NT2/D1 (cell line): ENCODE measurements around the gene OSBPL10.

Experiments
- DNase-seq: peaks from one replicate; pipeline ENCODE4 v3.0.0-alpha.2; 2011; ENCODE audit warnings: low read depth, low spot score
- H3K27me3 ChIP-seq: 2 replicates; pipeline ENCODE4 v1.6.0; 2011; ENCODE audit warnings: mild to moderate bottlenecking; ENCODE audit not compliant: insufficient read length, insufficient read depth
- H3K36me3 ChIP-seq: 2 replicates; pipeline ENCODE4 v1.6.1; 2011; ENCODE audit warnings: mild to moderate bottlenecking, low read length, mixed read lengths; ENCODE audit not compliant: insufficient read depth, insufficient read length
- H3K4me1 ChIP-seq: 2 replicates; pipeline ENCODE4 v1.5.1; 2011; ENCODE audit not compliant: insufficient read depth, insufficient read length
- H3K4me3 ChIP-seq: 2 replicates; pipeline ENCODE4 v1.5.1; 2011; ENCODE audit warnings: low read depth; ENCODE audit not compliant: insufficient read length
- H3K9ac ChIP-seq: 2 replicates; pipeline ENCODE4 v1.6.0; 2011; ENCODE audit warnings: low read depth; ENCODE audit not compliant: insufficient read length
- H3K9me3 ChIP-seq: 2 replicates; pipeline ENCODE4 v1.5.1; 2011; ENCODE audit warnings: mild to moderate bottlenecking, low read length; ENCODE audit not compliant: insufficient read depth
- SUZ12 ChIP-seq: IDR thresholded peaks from 2 replicates; pipeline ENCODE4 v1.6.1; 2011; ENCODE audit not compliant: insufficient read length, insufficient read depth; ENCODE audit errors: extremely low read depth
- YY1 ChIP-seq: IDR thresholded peaks from 2 replicates; pipeline ENCODE4 v1.6.1; 2011; ENCODE audit not compliant: insufficient read length, insufficient read depth
- ZNF274 ChIP-seq: IDR thresholded peaks from 2 replicates; pipeline ENCODE4 v1.6.1; 2011; ENCODE audit warnings: mild to moderate bottlenecking, low read depth, low read length

Gene OSBPL10

GRCh38 chr3:31687020-31687802 lies 293.9 kb downstream of the OSBPL10 start:
- peaks cover 24% of the 10 kb centered on the region for H3K36me3 ChIP-seq
- H3K9me3 ChIP-seq, result peaks cover 8% of the 10 kb centered on the region; the same call in 1 of the 2 replicates
- no peaks in the 10 kb centered on the region for H3K27me3 ChIP-seq
- H3K4me1 ChIP-seq, result no peaks in the 10 kb centered on the region
- no peak overlapping the region for H3K9ac ChIP-seq
- H3K4me3 ChIP-seq, result no peak overlapping the region
- TF ChIP-seq YY1, result no peak
- TF ChIP-seq ZNF274, result no peak
- TF ChIP-seq SUZ12, result no peak
- DNase-seq, result no peak

- H3K9ac ChIP-seq, result no peak overlapping the region
- TF ChIP-seq ZNF274 (no peak), YY1 (no peak), SUZ12 (no peak)
- peak; percentile 22 for DNase-seq
- peaks cover 5% of the 10 kb centered on the region for H3K4me1 ChIP-seq
- H3K36me3 ChIP-seq, result peaks cover 25% of the 10 kb centered on the region
- no peaks in the 10 kb centered on the region for H3K27me3 ChIP-seq
- no peak overlapping the region for H3K4me3 ChIP-seq
- H3K9me3 ChIP-seq, result no peaks in the 10 kb centered on the region
Observed at GRCh38 chr3:31680072-31680870, 300.8 kb downstream of the OSBPL10 start.

- peaks cover 13% of the 10 kb centered on the region for H3K36me3 ChIP-seq
- TF ChIP-seq ZNF274 (no peak), SUZ12 (no peak), YY1 (no peak)
- H3K9ac ChIP-seq, result no peak overlapping the region
- H3K9me3 ChIP-seq, result no peaks in the 10 kb centered on the region
- DNase-seq, result no peak
- H3K4me3 ChIP-seq, result no peak overlapping the region
- peaks cover 5% of the 10 kb centered on the region for H3K4me1 ChIP-seq
- H3K27me3 ChIP-seq, result no peaks in the 10 kb centered on the region
Observed at GRCh38 chr3:31676556-31676955, 304.5 kb downstream of the OSBPL10 start.

- TF ChIP-seq ZNF274 (no peak), YY1 (no peak), SUZ12 (no peak)
- no peaks in the 10 kb centered on the region for H3K9me3 ChIP-seq
- DNase-seq, result no peak
- H3K9ac ChIP-seq, result no peak overlapping the region
- peaks cover 3% of the 10 kb centered on the region for H3K4me1 ChIP-seq
- H3K36me3 ChIP-seq, result peaks cover 18% of the 10 kb centered on the region
- H3K4me3 ChIP-seq, result no peak overlapping the region
- no peaks in the 10 kb centered on the region for H3K27me3 ChIP-seq
Observed at GRCh38 chr3:31673950-31674349, 307.1 kb downstream of the OSBPL10 start.

- Histone ChIP-seq H3K4me3 (no peak overlapping the region), H3K27me3 (no peaks in the 10 kb centered on the region), H3K36me3 (peaks cover 16% of the 10 kb centered on the region), H3K4me1 (no peaks in the 10 kb centered on the region), H3K9me3 (no peaks in the 10 kb centered on the region), H3K9ac (no peak overlapping the region)
- no peak for TF ChIP-seq YY1
- TF ChIP-seq ZNF274, result no peak
- DNase-seq, result no peak
Observed at GRCh38 chr3:31671976-31672375, 309.1 kb downstream of the OSBPL10 start.

GRCh38 chr3:31671451-31671850 lies 309.6 kb downstream of the OSBPL10 start:
- Histone ChIP-seq H3K9me3 (no peaks in the 10 kb centered on the region), H3K4me3 (no peak overlapping the region), H3K27me3 (no peaks in the 10 kb centered on the region), H3K4me1 (no peaks in the 10 kb centered on the region), H3K9ac (no peak overlapping the region), H3K36me3 (peaks cover 13% of the 10 kb centered on the region)
- no peak for TF ChIP-seq YY1
- TF ChIP-seq SUZ12, result no peak
- TF ChIP-seq ZNF274, result no peak
- no peak for DNase-seq

GRCh38 chr3:31670722-31671121 lies 310.3 kb downstream of the OSBPL10 start:
- no peaks in the 10 kb centered on the region for H3K27me3 ChIP-seq
- H3K4me1 ChIP-seq, result no peaks in the 10 kb centered on the region
- H3K4me3 ChIP-seq, result no peak overlapping the region
- H3K9ac ChIP-seq, result no peak overlapping the region
- TF ChIP-seq ZNF274 (no peak), YY1 (no peak), SUZ12 (no peak)
- H3K36me3 ChIP-seq, result peaks cover 19% of the 10 kb centered on the region
- no peak for DNase-seq
- H3K9me3 ChIP-seq, result no peaks in the 10 kb centered on the region
